Right cardiac atrium (tissue), 5 donors: ENCODE results near the gene PIK3C2B. TPM values are rescaled to one million over a fixed set of nuclear protein-coding genes. Genes with fewer than 3 reads are reported as not detected.

Experiments used
- ATAC-seq, 2 donors: fragments of 200-7000 bp; cut with Tn5 transposase; one replicate each; pipeline versions ENCODE4 v1.8.0 to v1.9.1; 2020; ENCODE audit warnings: moderate library complexity in 2 of 2, mild to moderate bottlenecking in 1 of 2
- DNase-seq, 3 donors: peaks; one replicate each; pipeline ENCODE4 v3.0.0-alpha.2; 2020
- H3K27ac ChIP-seq: one replicate; pipeline ENCODE4 v1.5.1; 2013; ENCODE audit warnings: mild to moderate bottlenecking, low read length, control low read depth, moderate library complexity
- H3K27me3 ChIP-seq: one replicate; pipeline ENCODE4 v1.6.1; 2013; ENCODE audit not compliant: control insufficient read depth, insufficient read depth
- H3K4me1 ChIP-seq: one replicate; pipeline ENCODE4 v1.6.1; 2013; ENCODE audit warnings: low read length; ENCODE audit not compliant: control insufficient read depth, insufficient read depth
- H3K4me3 ChIP-seq: one replicate; pipeline ENCODE4 v1.5.1; 2013; ENCODE audit warnings: low read length, control low read depth
- H3K9me3 ChIP-seq: one replicate; pipeline ENCODE4 v1.6.1; 2013; ENCODE audit warnings: low read length; ENCODE audit not compliant: control insufficient read depth
- WGBS: extraction: QIAGEN DNeasy Blood & Tissue Kit; methylation state at CpG from one replicate; pipeline ENCODE4 v1.1.7; 2013; 5-methylcytosine and 5-hydroxymethylcytosine counted together
- intact Hi-C, 4 donors: fragments of 100-400 bp; cut with DNase I; formaldehyde crosslinking; loops; one replicate each; pipeline versions ENCODE4 v1.11.0 to v1.14.0; 2022 to 2023
- polyA plus RNA-seq: library from polyadenylated mRNA; stranded (reverse); fragments of 200-250 nt; gene quantifications from one replicate; pipeline ENCODE4 v1.2.3, GENCODE V29; 2013
- total RNA-seq, 4 donors: library from RNA; stranded (reverse); fragmentation: NEBNext Ultra II Directional; extraction: Animal tissue kit (Norgen Biotek cat#: 25700); gene quantifications; one replicate each; pipeline ENCODE4 v1.2.1, GENCODE V29; 2021
- donor health status: healthy with polysubstance abuse.
- donor health status: DM: no; HTN: yes; CAD: no.
- donor health status: DM: no; HTN: no; CAD: no.
- donor health status: DM: no; HTN: yes; CAD: no; lungs with severe emphysema.
- donor health status: DM: yes; HTN: yes; CAD: no.

PIK3C2B gene
- total and polyA plus RNA-seq, 5 donors = 13.3 to 32.7 (median 28.8) TPM

GRCh38 chr1:204478172-204478899 is 16.3 kb downstream of the PIK3C2B start:
- intact Hi-C loops = no loop called here
- Histone ChIP-seq H3K27me3 (no peaks in the 10 kb centered on the region), H3K27ac (no peak overlapping the region), H3K9me3 (no peaks in the 10 kb centered on the region), H3K4me1 (peaks cover 51% of the 10 kb centered on the region), H3K4me3 (no peak overlapping the region)
- DNase-seq (no peak), ATAC-seq (peak in 1 of 2 donors; percentile 22)
- 48% methylated on average over 7 of the region's 7 CpGs for WGBS

DNA sequence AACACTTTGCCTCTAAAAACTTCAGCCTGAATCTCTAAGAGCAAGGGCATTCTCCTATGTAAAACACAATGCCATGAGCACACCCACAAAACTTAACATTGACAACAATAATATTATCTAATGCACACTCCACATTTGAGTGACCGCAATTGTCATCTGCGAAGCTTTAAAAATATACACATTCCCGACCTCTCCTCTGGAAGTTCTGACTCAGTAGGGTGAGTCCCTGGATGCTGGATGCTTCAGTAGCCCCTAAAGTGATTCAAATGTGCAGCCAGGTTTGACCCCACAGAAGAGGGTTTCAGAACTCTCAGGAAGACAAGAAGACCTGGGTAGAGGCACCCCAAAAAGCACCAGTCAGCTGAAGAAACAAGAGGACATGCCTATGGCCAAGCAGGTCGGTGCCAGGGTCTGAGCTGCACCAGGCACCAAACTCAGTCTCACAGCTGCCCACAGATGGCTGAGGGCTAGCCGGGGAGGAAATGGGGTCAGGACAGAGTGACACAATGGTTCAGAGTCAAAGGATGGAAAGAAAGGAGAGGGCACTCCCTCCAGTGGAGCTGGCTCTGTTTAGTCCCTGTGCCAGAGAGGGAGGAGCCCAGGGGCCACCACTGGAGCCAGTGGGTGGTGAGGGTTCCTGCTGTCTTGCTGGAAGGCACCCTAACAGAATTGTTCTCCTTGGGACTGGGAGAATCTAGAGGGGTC is 17.4 kb downstream of the PIK3C2B start:
- peak overlapping the region; percentile 21 for H3K27ac ChIP-seq
- WGBS = 63% methylated on average over 5 of the region's 5 CpGs

DNA sequence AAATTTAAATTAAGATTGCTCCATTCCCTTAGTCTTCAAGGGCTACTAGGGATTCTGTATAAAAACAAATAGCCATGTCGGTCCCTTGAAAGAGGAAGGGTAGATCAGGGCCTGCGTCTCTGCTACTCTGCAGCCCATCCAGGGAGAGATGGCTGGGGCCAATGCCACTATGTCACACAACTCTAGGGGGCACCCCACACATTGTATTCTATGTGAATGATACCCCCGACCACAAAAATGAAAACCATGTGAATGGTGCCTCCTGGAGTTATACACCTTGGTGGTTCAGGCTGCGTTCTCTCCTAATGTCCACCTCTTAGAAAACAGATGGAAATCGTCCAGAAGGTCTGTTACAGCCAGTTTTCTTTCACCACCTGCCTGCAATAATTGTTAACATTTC is 18.0 kb downstream of the PIK3C2B start:
- Histone ChIP-seq H3K9me3 (no peaks in the 10 kb centered on the region), H3K27me3 (no peaks in the 10 kb centered on the region), H3K27ac (no peak overlapping the region), H3K4me3 (no peak overlapping the region), H3K4me1 (peaks cover 40% of the 10 kb centered on the region)
- intact Hi-C loops = no loop called here
- 74% methylated on average over 5 of the region's 5 CpGs for WGBS
- DNase-seq (no peak), ATAC-seq (no peak)

More for the DNA sequence above, 17.4 kb downstream of the PIK3C2B start:
- ATAC-seq = peak; percentile 68 to 76
- H3K9me3 ChIP-seq = no peaks in the 10 kb centered on the region
- intact Hi-C loops = no loop called here
- no peak overlapping the region for H3K4me3 ChIP-seq
- peaks cover 46% of the 10 kb centered on the region for H3K4me1 ChIP-seq
- H3K27me3 ChIP-seq = no peaks in the 10 kb centered on the region
- peak in 2 of 3 donors; percentile 41 to 64 for DNase-seq

- Histone ChIP-seq H3K4me3 (no peak overlapping the region), H3K4me1 (peaks cover 40% of the 10 kb centered on the region), H3K9me3 (no peaks in the 10 kb centered on the region), H3K27me3 (no peaks in the 10 kb centered on the region), H3K27ac (peak overlapping the region; percentile 5)
- intact Hi-C loops = no loop called here
- 64% methylated on average over 9 of the region's 9 CpGs for WGBS
- ATAC-seq (no peak), DNase-seq (peak in 1 of 3 donors; percentile 55)
Measured at GRCh38 chr1:204475656-204476432, 18.8 kb downstream of the PIK3C2B start.

DNA sequence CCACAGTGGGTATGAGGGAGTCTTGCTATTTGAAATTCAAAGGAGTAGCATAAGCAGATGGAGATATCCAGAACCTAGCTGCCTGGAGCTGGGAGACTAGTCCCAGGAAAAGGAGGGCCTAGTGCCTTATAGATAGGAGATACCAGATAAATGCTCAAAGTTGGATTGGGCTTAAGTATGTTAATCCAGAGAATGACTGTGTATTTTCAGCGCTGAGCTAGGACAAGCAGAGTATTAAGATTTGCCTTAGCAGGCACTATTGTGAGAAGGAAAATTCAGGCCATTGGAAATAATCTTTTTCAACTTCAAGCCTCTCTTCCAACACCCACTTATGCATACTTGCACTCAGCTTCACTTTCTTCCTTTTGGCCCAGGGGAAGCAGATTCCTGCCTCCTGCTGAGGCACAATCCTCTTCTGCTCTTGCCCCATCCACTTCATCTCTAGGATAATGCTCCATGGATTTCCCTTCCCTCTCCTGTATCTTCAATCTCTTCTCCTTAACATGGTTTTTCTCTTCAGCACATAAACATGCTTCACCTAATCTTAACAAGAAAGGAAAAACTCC is 21.1 kb downstream of the PIK3C2B start:
- Histone ChIP-seq H3K4me3 (no peak overlapping the region), H3K4me1 (peaks cover 31% of the 10 kb centered on the region), H3K27me3 (no peaks in the 10 kb centered on the region), H3K9me3 (no peaks in the 10 kb centered on the region), H3K27ac (no peak overlapping the region)
- 63% methylated on average over 1 of the region's 1 CpG for WGBS
- intact Hi-C loops = no loop called here
- no peak for ATAC-seq
- no peak for DNase-seq

DNA sequence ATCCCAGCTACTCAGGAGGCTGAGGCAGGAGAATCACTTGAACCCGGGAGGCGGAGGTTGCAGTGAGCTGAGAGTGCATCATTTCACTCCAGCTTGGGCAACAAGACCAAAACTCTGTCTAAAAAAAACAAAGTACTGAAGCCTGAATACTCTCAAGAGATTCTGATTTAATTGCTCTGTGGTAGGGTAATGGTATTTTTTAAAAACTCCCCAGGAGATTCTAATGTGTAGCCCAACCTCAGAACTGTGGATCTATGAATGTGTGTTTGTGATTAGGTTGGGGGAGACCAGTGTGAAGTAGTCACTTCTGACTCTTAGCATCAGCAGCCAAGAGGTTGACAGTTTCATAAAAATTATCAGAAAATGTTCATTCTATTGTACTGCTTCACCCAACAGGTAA is 21.9 kb downstream of the PIK3C2B start:
- H3K27ac ChIP-seq = no peak overlapping the region
- no peak overlapping the region for H3K4me3 ChIP-seq
- intact Hi-C loops = no loop called here
- no peaks in the 10 kb centered on the region for H3K27me3 ChIP-seq
- no peak for ATAC-seq
- WGBS = 97% methylated on average over 2 of the region's 2 CpGs
- H3K9me3 ChIP-seq = no peaks in the 10 kb centered on the region
- H3K4me1 ChIP-seq = peaks cover 23% of the 10 kb centered on the region
- DNase-seq = no peak

GRCh38 chr1:204471687-204472086 is 22.9 kb downstream of the PIK3C2B start:
- no peak for ATAC-seq
- no peak for DNase-seq
- WGBS = 98% methylated on average over 4 of the region's 4 CpGs
- Histone ChIP-seq H3K4me3 (no peak overlapping the region), H3K9me3 (no peaks in the 10 kb centered on the region), H3K27ac (no peak overlapping the region), H3K4me1 (peaks cover 20% of the 10 kb centered on the region), H3K27me3 (no peaks in the 10 kb centered on the region)
- intact Hi-C loops = no loop called here

DNA sequence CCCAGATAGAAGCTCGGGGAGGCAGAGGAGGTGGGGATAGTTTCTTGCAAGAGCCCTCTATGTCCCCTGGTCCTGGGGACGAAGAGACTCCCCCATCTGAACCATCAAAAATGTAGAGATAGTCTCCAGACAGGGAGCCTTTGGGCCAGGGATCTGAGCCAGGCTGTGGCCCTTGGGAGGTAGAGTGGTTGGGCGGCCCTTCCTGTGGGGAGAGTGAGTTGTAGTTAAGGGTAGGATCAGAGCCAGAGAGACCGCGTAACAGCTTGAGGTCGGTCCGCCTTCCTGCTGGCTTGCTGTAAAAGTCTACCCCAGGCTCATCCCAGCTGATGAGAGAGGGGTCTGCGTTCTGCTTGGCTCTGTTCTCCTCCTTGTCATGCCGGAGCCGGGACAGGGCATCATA is 25.3 kb downstream of the PIK3C2B start:
- peak overlapping the region; percentile 11 for H3K27ac ChIP-seq
- no peak overlapping the region for H3K4me3 ChIP-seq
- H3K27me3 ChIP-seq = no peaks in the 10 kb centered on the region
- ATAC-seq (peak in 1 of 2 donors; percentile 39), DNase-seq (peak; percentile 51 to 80 (median 71))
- intact Hi-C loops = no loop called here
- WGBS = 44% methylated on average over 10 of the region's 10 CpGs
- no peaks in the 10 kb centered on the region for H3K9me3 ChIP-seq
- H3K4me1 ChIP-seq = peaks cover 31% of the 10 kb centered on the region

GRCh38 chr1:204468766-204469302 is 25.8 kb downstream of the PIK3C2B start:
- H3K9me3 ChIP-seq = no peaks in the 10 kb centered on the region
- WGBS = 84% methylated on average over 18 of the region's 18 CpGs
- H3K27ac ChIP-seq = no peak overlapping the region
- no peaks in the 10 kb centered on the region for H3K27me3 ChIP-seq
- DNase-seq (no peak), ATAC-seq (no peak)
- intact Hi-C loops = no loop called here
- peaks cover 36% of the 10 kb centered on the region for H3K4me1 ChIP-seq
- H3K4me3 ChIP-seq = no peak overlapping the region

GRCh38 chr1:204468206-204468605 is 26.4 kb downstream of the PIK3C2B start:
- 80% methylated on average over 10 of the region's 10 CpGs for WGBS
- Histone ChIP-seq H3K9me3 (no peaks in the 10 kb centered on the region), H3K27ac (peak overlapping the region; percentile 48), H3K4me3 (no peak overlapping the region), H3K27me3 (no peaks in the 10 kb centered on the region), H3K4me1 (peaks cover 41% of the 10 kb centered on the region)
- DNase-seq (no peak), ATAC-seq (no peak)
- intact Hi-C loops = no loop called here
